GM12872 (cell line): Measurements from ENCODE around the gene CTDSPL2.

Experiments
- CTCF ChIP-seq: IDR thresholded peaks from 3 replicates; pipeline ENCODE4 v1.5.1; 2011; ENCODE audit warnings: low read depth, mild to moderate bottlenecking, low read length, moderate library complexity; ENCODE audit not compliant: insufficient read depth

The CTDSPL2 gene

GRCh38 chr15:44536302-44536961, 109.0 kb downstream of the CTDSPL2 start:
- peak; percentile 54 for TF ChIP-seq CTCF

DNA sequence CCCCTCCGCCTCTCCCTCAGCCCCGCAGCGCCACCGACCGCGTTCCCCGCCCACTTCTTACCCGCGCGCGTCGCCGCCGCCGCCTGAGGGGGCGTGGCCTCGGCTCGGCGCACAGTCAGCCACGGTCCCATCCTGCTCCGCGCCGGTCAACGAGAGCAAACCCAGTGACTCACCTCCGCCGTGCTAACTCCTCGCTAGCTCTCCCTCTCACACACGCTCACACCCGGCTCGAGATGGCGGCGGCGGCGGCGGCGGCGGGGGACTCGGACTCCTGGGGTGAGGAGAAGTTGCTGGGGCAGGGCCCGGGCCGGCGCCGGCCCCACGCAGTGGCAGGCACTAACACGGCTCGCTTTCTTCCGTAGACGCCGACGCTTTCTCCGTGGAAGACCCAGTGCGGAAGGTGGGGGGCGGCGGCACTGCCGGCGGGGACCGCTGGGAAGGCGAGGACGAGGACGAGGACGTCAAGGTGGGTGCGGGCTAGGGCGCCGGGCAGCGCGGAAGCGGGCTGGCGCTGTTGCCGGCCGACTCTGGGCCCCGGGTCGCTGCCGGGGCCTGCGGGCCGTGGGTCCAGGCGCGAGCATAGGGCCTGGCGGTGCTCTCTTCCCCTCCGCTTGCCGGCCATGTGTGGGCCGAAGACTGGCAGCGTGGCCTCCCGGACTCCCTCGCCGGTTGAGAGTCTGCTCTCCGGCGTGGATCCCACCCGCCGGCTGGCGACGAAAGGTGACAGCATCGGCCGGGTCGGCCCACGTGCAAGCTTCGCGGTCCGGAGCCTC, 109.7 kb downstream of the CTDSPL2 start, which contains the start of gene EIF3J:
Gene EIF3J (plus strand): TSS at position 186 of the 773 bp plus-strand sequence. CDS start 48 bp downstream, at position 234.
- TF ChIP-seq CTCF = no peak

DNA sequence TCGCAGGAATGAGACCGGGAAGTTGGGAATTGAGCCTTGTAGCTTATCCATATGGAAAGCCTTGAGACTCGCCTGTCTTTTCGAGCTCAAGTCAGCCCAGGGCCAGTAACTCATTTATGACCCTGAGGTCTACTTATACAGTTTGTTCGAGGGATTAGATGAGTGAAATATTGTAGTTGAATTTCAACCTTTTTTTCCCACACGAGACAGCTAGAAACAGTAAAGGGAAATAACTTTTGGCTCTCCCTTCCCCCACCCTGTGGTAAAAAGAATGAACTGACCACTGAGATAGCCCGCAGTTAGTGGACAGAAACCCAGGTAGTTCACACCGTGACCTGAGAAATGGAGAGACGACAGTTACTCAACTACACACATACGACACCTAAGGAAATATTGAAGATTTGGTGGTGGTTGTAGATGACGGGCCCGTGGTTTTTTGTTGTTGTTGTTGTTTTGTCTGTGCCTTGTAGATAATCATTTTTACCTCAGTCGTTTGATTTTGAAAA, 110.4 kb downstream of the CTDSPL2 start:
- TF ChIP-seq CTCF = no peak

DNA sequence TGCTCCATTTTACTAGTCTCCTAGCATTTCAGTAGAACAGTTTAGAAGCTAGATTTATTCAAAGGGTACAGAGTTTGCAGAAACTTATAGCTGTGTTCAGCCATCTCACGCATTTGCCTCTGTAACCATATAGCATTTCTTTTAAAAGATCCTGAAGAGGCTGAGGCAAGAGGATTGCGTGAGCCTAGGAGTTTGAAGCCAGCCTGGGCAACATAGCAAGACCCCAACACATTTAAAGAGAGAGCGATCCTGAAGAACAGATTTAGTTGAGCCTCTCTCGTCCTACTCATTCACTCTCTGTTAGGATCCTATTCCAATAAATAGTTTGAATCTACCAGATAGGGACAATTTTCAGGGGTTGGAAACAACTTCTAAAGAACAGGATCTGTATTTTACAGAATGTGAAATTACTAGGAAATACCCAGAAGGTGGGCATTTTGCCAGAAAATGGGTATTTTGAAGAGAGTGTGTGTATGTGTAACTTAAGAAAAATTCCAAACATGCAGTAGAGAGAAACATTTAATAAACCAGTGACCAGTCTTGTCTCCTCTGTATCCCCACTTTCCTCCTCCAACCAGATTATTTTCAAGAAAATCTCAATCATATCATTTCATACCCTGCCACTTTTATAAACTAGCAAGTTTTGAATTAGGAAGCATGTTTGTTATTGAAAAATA, 114.0 kb downstream of the CTDSPL2 start:
- no peak for TF ChIP-seq CTCF

DNA sequence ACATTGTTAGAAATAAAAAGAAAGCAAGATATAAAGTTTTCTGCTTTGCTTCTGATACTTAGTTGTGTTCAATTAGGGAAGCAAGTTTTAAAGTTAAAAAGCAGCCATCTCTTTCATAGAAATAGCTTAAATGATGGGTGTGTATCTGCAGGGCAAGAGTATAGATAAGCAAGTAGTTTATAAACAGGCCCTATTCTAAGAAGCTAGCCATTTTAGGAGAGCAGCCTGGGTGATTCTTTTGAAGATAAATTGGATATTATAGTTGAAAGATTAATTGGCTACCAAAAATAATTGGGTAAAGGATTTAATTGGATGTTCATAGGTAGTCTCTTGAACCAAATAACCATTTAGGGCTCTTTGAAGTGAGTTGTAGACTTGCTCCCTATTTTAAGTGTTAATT, 115.2 kb downstream of the CTDSPL2 start:
- no peak for TF ChIP-seq CTCF

- TF ChIP-seq CTCF = peak; percentile 49; the same call in 2 of the 3 replicates
These were observed 118.7 kb downstream of the CTDSPL2 start for GRCh38 chr15:44545913-44546802.

- TF ChIP-seq CTCF = peak; percentile 24; the same call in 1 of the 3 replicates
These were observed 122.8 kb downstream of the CTDSPL2 start for GRCh38 chr15:44550256-44550655.
